HEK293T (cell line): Measurements from ENCODE around the gene SYNGR1.

Experiments used
- CTCF ChIA-PET: fragments of 350-600 bp; formaldehyde crosslinking; extraction: SDS; loops from one replicate; lab custom pipeline; 2021; ENCODE audit warnings: antibody characterized with exemption, inconsistent platforms; lab: Yijun Ruan, JAX
- POLR2A ChIA-PET: fragments of 350-600 bp; formaldehyde crosslinking; extraction: SDS; loops from one replicate; lab custom pipeline; 2020; ENCODE audit warnings: antibody characterized with exemption, inconsistent platforms; lab: Yijun Ruan, JAX
- DNase-seq: peaks from one replicate; pipeline ENCODE4 v3.0.0; 2012; ENCODE audit warnings: mixed read lengths; ENCODE audit errors: extremely low spot score
- ARNT ChIP-seq: fragments of 450-650 bp; IDR thresholded peaks from 2 replicates; pipeline ENCODE4 v1.6.1; 2017; ENCODE audit warnings: mild to moderate bottlenecking
- BHLHE40 ChIP-seq: fragments of 450-650 bp; IDR thresholded peaks from 2 replicates; pipeline ENCODE4 v1.6.1; 2016; ENCODE audit warnings: mild to moderate bottlenecking, moderate library complexity, borderline replicate concordance
- CTBP1 ChIP-seq: fragments of 450-650 bp; IDR thresholded peaks from 2 replicates; pipeline ENCODE4 v1.6.1; 2016; ENCODE audit warnings: borderline replicate concordance
- ELF4 ChIP-seq: fragments of 450-650 bp; IDR thresholded peaks from 2 replicates; pipeline ENCODE4 v1.6.1; 2017; ENCODE audit warnings: antibody characterized with exemption
- FOXA1 ChIP-seq: fragments of 450-650 bp; IDR thresholded peaks from 2 replicates; pipeline ENCODE4 v1.6.1; 2016; ENCODE audit warnings: mild to moderate bottlenecking
- FOXK2 ChIP-seq: fragments of 450-650 bp; IDR thresholded peaks from 2 replicates; pipeline ENCODE4 v1.6.1; 2016; ENCODE audit warnings: mild to moderate bottlenecking
- FOXM1 ChIP-seq: fragments of 450-650 bp; IDR thresholded peaks from 2 replicates; pipeline ENCODE4 v1.6.1; 2017; ENCODE audit warnings: mild to moderate bottlenecking, borderline replicate concordance
- HDGF ChIP-seq: fragments of 450-650 bp; IDR thresholded peaks from 2 replicates; pipeline ENCODE4 v1.6.1; 2017; ENCODE audit warnings: antibody characterized with exemption, borderline replicate concordance
- L3MBTL2 ChIP-seq: fragments of 450-650 bp; conservative IDR thresholded peaks from 2 replicates; pipeline ENCODE4 v1.6.1; 2016; ENCODE audit warnings: mild to moderate bottlenecking
- LEF1 ChIP-seq: fragments of 450-650 bp; IDR thresholded peaks from 2 replicates; pipeline ENCODE4 v1.6.1; 2017; ENCODE audit warnings: mild to moderate bottlenecking, borderline replicate concordance
- NFRKB ChIP-seq: fragments of 450-650 bp; IDR thresholded peaks from 2 replicates; pipeline ENCODE4 v1.6.1; 2016; ENCODE audit warnings: mild to moderate bottlenecking, moderate library complexity
- SP1 ChIP-seq: fragments of 450-650 bp; IDR thresholded peaks from 2 replicates; pipeline ENCODE4 v1.6.1; 2017
- SUZ12 ChIP-seq: fragments of 450-650 bp; IDR thresholded peaks from 2 replicates; pipeline ENCODE4 v1.6.1; 2016; ENCODE audit warnings: mild to moderate bottlenecking
- TARDBP ChIP-seq: fragments of 450-650 bp; IDR thresholded peaks from 2 replicates; pipeline ENCODE4 v1.6.1; 2016
- ZNF384 ChIP-seq: fragments of 450-650 bp; IDR thresholded peaks from 2 replicates; pipeline ENCODE4 v1.6.1; 2016
- TF ChIP-seq, protein P1 (sequence below): fragments of 450-650 bp; IDR thresholded peaks from 2 replicates; pipeline ENCODE4 v1.6.1; 2016

The SYNGR1 gene

DNA sequence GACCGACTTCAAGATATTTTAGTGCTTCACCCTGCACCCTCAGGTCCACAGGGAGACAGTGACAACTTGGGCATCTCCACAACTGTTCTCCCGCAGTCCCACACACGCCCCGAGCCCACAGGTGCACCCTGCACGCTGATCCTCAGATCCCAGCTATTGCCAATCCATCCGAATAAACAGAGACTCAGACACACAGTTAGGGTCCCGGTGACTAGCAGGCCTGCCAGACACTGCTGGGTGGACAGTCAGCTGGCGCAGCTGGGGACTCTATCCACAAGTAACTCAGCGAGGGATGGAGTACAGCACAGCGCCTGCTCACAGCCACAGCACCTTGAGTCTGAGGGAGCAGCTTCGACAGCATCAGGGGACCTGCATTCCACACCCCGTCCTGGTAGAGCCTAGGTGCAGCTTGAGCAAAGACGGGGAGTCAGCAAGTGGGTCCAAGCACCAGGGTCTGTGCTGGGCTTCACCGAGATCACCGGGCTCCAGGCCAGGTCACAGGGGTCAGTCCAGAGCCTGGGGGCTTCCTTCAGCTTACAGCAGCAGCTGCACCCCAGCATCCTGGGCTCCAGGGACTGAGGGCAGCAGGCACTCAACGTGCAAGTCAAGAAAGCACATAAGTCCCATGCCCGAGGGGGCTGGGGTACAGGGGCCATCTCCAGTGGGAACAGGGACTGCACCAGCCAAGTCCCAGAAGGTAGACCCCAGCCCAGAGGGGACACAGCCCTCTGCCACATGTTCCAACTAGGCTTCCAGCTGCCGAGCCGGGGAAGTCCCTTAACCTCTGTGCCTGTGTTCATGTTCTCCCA is 38.0 kb upstream of the SYNGR1 start:
- peak; percentile 49 for DNase-seq
- TF ChIP-seq FOXM1 (0 out of 2 replicates have a peak, but pooled peaks have one; percentile 47), FOXK2 (no peak), NFRKB (peak; percentile 36; the same call in 1 of the 2 replicates), L3MBTL2 (peak; percentile 40; the same call in 1 of the 2 replicates), LEF1 (0 out of 2 replicates have a peak, but pooled peaks have one; percentile 8), CTBP1 (no peak)
- ChIA-PET POLR2A (interaction anchor here (0.7 to 2.4 kb wide), 13 partner anchors 8 to 212 kb away, joined by 3 to 35 read pairs (median 4); partner anchors contain the start of genes CBX7 and RPL3), CTCF (interaction anchor here (0.6 to 2.0 kb wide), 18 partner anchors 12 to 543 kb away, joined by 3 to 17 read pairs (median 4); partner anchors contain the start of gene TAB1)

DNA sequence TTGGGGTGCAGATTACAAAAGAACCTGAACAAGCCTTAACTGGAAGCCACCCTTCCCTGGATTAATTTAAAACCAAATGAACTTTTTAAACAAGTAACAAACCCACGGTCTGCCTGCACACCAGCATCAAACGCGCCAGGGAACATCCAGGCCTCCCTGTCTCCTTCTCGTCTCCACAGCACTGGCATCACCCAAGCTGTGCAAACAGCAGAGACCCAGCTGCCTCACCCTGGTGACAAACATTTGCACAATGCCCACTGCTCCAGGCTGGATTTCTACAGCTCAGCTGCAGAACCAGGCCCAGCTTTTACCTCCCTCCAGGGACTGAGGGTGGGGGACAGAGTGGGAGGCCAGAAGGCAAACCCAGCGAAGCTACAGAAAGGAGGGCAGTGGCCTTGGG is 37.4 kb upstream of the SYNGR1 start:
- DNase-seq = no peak
- TF ChIP-seq HDGF (no peak), LEF1 (no peak), FOXM1 (no peak), TARDBP (no peak), CTBP1 (no peak), FOXK2 (no peak), ELF4 (no peak), L3MBTL2 (no peak), ARNT (no peak), FOXA1 (no peak), ZNF384 (no peak), SP1 (no peak)
- TF ChIP-seq, protein P1, sequence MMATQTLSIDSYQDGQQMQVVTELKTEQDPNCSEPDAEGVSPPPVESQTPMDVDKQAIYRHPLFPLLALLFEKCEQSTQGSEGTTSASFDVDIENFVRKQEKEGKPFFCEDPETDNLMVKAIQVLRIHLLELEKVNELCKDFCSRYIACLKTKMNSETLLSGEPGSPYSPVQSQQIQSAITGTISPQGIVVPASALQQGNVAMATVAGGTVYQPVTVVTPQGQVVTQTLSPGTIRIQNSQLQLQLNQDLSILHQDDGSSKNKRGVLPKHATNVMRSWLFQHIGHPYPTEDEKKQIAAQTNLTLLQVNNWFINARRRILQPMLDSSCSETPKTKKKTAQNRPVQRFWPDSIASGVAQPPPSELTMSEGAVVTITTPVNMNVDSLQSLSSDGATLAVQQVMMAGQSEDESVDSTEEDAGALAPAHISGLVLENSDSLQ = no peak
- ChIA-PET CTCF (interaction anchor here (0.9 to 2.0 kb wide), 5 partner anchors 31 to 177 kb away, joined by 3 to 5 read pairs (median 4); no protein-coding TSS in a partner anchor), POLR2A (interaction anchor here (0.7 to 2.4 kb wide), 10 partner anchors 8 to 160 kb away, joined by 3 to 35 read pairs (median 6); partner anchors contain the start of genes CBX7 and RPL3)

DNA sequence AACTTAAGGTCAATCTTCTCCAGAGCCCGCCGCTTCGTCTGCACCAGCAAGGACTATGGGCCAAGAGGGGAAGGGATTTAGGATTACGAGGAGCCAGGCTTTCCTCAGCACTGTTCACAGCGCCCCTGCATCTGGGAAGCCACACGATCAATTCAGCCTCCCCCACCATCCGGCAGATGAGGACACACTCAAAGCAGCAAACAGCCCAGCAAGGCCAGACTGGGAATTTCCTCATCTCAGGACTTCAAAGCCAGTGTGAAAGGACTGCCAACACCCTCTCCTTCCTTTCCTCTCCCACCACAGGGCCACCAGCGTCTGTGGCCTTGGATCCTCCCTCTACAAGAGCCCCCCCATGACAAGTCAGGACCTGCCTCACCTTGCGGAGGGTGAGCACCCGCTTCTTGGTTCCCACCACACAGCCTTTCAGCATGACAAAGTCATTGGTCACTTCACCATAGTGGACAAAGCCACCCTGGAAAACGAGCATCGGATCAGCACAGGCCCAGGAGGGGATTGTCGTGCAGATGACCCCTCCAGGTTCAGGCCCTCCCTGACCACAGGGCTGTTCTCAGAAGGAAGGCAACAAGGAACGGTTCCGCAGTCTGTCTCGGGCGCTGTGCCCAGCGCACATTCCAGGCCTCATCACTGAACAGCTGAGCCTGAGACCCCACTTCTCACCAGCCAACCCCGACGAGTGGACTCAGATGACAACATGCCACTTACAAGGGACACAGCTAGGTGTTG is 36.4 kb upstream of the SYNGR1 start:
- no peak for DNase-seq
- no peak for TF ChIP-seq NFRKB
- TF ChIP-seq ARNT = no peak
- TF ChIP-seq CTBP1 = no peak
- TF ChIP-seq, protein P1 = no peak
- no peak for TF ChIP-seq ZNF384
- no peak for TF ChIP-seq FOXK2
- CTCF ChIA-PET = interaction anchor here (0.8 to 1.2 kb wide), 2 partner anchors 18 to 178 kb away, joined by 3 read pairs; no protein-coding TSS in a partner anchor
- POLR2A ChIA-PET = interaction anchor here (1.1 to 7.7 kb wide), 6 partner anchors 11 to 138 kb away, joined by 3 to 142 read pairs (median 7); partner anchors contain the start of gene SYNGR1

DNA sequence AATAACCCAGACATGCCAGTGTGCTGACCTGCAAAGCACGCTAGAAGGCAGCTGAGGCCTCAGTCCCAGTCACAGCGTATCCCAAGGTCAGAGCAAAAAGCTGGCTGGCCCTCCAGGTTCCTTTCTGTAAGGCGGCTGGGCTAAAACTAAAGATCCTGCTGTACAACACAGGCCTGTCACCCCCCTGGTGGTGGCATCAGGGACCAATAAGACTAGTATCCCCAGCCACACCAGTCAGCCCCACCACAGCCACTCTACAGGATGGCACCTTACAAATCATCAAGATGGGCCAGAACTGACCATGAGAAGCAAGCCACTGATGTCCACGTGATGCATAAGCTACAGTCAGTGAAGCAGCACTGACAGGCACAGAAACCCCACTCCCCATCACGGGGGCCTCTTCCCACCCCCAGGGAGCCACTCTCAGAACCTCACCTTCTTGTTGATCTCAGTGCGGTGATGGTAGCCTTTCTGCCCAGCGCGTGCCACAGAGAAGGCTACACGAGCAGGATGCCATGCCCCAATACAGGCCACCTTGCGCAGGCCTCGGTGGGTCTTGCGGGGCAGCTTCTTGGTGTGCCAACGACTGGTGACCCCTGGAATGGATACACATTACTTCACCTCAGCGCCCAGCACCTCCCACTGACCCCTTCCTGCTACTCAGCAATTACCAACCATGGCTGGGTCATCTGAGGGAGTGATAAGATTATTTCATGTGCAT is 35.4 kb upstream of the SYNGR1 start:
- POLR2A ChIA-PET = interaction anchor here (0.8 to 7.7 kb wide), 7 partner anchors 8 to 206 kb away, joined by 3 to 176 read pairs (median 4); partner anchors contain the start of genes ATF4 and SYNGR1
- DNase-seq = no peak
- CTCF ChIA-PET = interaction anchor here (0.5 to 0.8 kb wide), 2 partner anchors 17 to 81 kb away, joined by 3 read pairs; no protein-coding TSS in a partner anchor
- TF ChIP-seq ARNT (no peak), SP1 (no peak), HDGF (0 out of 2 replicates have a peak, but pooled peaks have one; percentile 32)

DNA sequence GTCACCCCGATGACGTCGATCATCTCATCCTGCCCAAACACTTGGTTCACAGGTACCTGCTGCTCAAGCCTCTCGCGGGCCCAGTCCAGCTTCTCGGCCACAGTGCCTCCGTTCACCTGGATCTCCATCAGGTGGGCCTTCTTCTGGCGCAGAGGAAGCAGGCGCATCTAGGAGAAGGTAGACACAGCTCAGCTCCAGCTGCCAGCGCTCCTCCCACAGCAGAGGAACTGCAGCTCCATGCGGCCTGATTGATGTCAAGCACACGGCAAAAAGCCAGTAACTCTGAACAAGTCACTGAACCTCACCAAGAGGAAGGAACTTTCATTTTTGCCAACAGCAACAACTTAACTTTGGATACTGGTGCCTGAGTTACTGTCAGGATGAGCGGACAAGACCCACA is 34.4 kb upstream of the SYNGR1 start:
- TF ChIP-seq FOXA1 (no peak), CTBP1 (no peak), ZNF384 (no peak), BHLHE40 (no peak), FOXK2 (no peak), ELF4 (no peak), SP1 (no peak), HDGF (no peak), ARNT (no peak; the same call in 1 of the 2 replicates), L3MBTL2 (no peak), FOXM1 (no peak), SUZ12 (no peak), TARDBP (no peak), NFRKB (no peak), LEF1 (no peak)
- TF ChIP-seq, protein P1 = no peak
- CTCF ChIA-PET = interaction anchor here (0.5 to 3.5 kb wide), 5 partner anchors 16 to 215 kb away, joined by 3 to 16 read pairs (median 3); no protein-coding TSS in a partner anchor
- POLR2A ChIA-PET = interaction anchor here (0.8 to 7.7 kb wide), 6 partner anchors 9 to 205 kb away, joined by 3 to 176 read pairs (median 7); partner anchors contain the start of genes ATF4 and SYNGR1
- no peak for DNase-seq
